Fibroblast of skin of left quadriceps (primary cell): ENCODE data around the gene CELF5.

ENCODE experiments used
- DNase-seq, 2 experiments: peaks; one replicate each; pipeline ENCODE4 v3.0.0-alpha.2; 2013; ENCODE audit warnings: low read depth in 2 of 2

The CELF5 gene

GRCh38 chr19:3344608-3345598 is 120.4 kb downstream of the CELF5 start:
- DNase-seq, result no peak

- DNase-seq, result no peak
Observed at GRCh38 chr19:3345850-3346460, 121.5 kb downstream of the CELF5 start.
